BLaER1 treated with 17β-estradiol and CSF1 and Interleukin-3, amounts not matched to agents 10 nM and 100 nM (cell line): ENCODE data around the gene KCTD5.

ENCODE experiments used
- H3K27ac ChIP-seq, 11 experiments: shearing (Covaris generic); formaldehyde crosslinking; 2 replicates each; pipeline ENCODE4 v1.8.1; 2022
- H3K27me3 ChIP-seq, 11 experiments: shearing (Covaris generic); formaldehyde crosslinking; 2 replicates each; pipeline ENCODE4 v1.8.1; 2022
- H3K36me3 ChIP-seq, 11 experiments: shearing (Covaris generic); formaldehyde crosslinking; 2 replicates each; pipeline ENCODE4 v1.8.1; 2022
- H3K4me1 ChIP-seq, 10 experiments: shearing (Covaris generic); formaldehyde crosslinking; 2 replicates each; pipeline ENCODE4 v1.8.1; 2022
- H3K4me2 ChIP-seq, 11 experiments: shearing (Covaris generic); formaldehyde crosslinking; 2 replicates each; pipeline ENCODE4 v1.8.1; 2022
- H3K4me3 ChIP-seq, 10 experiments: shearing (Covaris generic); formaldehyde crosslinking; 2 replicates each; pipeline ENCODE4 v1.8.1; 2022
- H3K9ac ChIP-seq, 11 experiments: shearing (Covaris generic); formaldehyde crosslinking; 2 replicates each; pipeline ENCODE4 v1.8.1; 2022
- H3K9me3 ChIP-seq, 11 experiments: shearing (Covaris generic); formaldehyde crosslinking; replicated peaks in 1 of 11; 2 replicates each; pipeline ENCODE4 v1.8.1; 2022
- H4K20me1 ChIP-seq, 11 experiments: shearing (Covaris generic); formaldehyde crosslinking; 2 replicates each; pipeline ENCODE4 v1.8.1; 2022
- Cebpa-rat ChIP-seq, 11 experiments: shearing (Covaris generic); IDR thresholded peaks; 2 replicates each; pipeline ENCODE4 v1.8.1; 2022

KCTD5 gene

DNA sequence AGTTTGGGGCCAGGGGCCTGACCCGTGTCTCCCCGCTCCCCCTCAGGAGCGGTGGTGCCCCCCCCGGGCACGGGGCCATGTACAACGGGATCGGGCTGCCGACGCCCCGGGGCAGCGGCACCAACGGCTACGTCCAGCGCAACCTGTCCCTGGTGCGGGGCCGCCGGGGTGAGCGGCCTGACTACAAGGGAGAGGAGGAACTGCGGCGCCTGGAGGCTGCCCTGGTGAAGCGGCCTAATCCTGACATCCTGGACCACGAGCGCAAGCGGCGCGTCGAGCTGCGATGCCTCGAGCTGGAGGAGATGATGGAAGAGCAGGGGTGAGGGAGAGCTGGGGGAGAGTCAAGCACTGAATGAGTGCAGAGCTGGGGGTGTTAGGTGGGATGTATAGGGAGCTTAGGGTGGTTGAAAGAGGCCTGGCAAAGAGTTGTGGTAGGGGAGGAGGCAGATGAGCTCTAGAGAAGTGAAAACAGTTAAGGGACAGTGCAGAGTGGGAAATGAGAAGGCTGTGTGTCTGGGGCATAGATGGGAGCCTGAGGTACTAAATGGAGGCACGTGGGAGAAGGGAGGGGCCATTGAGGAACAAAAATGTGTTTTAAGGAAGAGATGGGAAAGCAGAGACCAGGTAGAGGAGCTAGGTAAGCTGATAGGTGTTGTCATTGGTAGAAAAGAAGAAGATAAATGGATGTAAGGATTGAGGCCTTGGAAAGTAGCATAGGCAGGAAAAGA, 74.1 kb downstream of the KCTD5 start:
- no peaks in the 10 kb centered on the region; a peak in 2 of 22 replicates for H3K9me3 ChIP-seq
- no peak overlapping the region for H3K4me3 ChIP-seq
- peak overlapping the region in 1 of 11 experiments; percentile 21; a peak in 1 of 22 replicates for H3K27ac ChIP-seq
- peaks cover 23 to 46% (median 31%) of the 10 kb centered on the region in 10 experiments for H3K4me1 ChIP-seq
- no peaks in the 10 kb centered on the region for H3K27me3 ChIP-seq
- H3K9ac ChIP-seq: peak overlapping the region in 6 of 11 experiments; percentile 11 to 100 (median 98); a peak in 7 of 22 replicates
- H4K20me1 ChIP-seq: peaks cover 85 to 86% (median 86%) of the 10 kb centered on the region in 11 experiments
- H3K36me3 ChIP-seq: peaks cover 66 to 83% (median 77%) of the 10 kb centered on the region in 11 experiments
- H3K4me2 ChIP-seq: peak overlapping the region in 10 of 11 experiments; percentile 12 to 99 (median 93); a peak in 11 of 22 replicates
- no peak for TF ChIP-seq Cebpa-rat (IDR thresholded peaks at IDR 0.05)

DNA sequence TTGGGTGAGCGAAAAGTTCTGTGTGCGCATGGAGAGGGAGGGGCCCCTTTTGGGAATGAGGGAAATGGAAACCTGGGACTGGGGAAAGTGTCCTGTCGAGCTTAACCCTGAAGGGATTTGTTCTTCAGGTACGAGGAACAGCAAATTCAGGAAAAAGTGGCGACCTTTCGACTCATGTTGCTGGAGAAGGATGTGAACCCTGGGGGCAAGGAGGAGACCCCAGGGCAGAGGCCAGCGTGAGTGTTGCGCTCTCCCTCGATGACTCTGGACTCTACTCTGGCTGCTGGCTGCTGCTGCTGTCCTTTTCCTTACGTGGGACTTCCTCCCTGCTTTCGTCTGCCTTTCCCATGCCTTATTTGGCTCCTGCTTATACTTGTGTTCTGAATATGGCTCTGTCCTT, 75.0 kb downstream of the KCTD5 start:
- Histone ChIP-seq H3K9me3 (no peaks in the 10 kb centered on the region; a peak in 2 of 22 replicates), H3K27ac (no peak overlapping the region), H3K9ac (no peak overlapping the region; a peak in 1 of 22 replicates), H4K20me1 (peaks cover 94 to 95% (median 95%) of the 10 kb centered on the region in 11 experiments), H3K4me1 (peaks cover 18 to 41% (median 26%) of the 10 kb centered on the region in 10 experiments), H3K4me2 (peak overlapping the region in 1 of 11 experiments; percentile 99; a peak in 1 of 22 replicates), H3K36me3 (peaks cover 75 to 92% (median 86%) of the 10 kb centered on the region in 11 experiments), H3K4me3 (no peak overlapping the region), H3K27me3 (no peaks in the 10 kb centered on the region)
- no peak for TF ChIP-seq Cebpa-rat (IDR thresholded peaks at IDR 0.05)
